ENCODE data around the gene DBN1. TPM values are rescaled to one million over a fixed set of nuclear protein-coding genes. Genes with fewer than 3 reads are reported as not detected.

The DBN1 gene
- total RNA-seq, 1 experiment from 2014 or later: 127 TPM

DNA sequence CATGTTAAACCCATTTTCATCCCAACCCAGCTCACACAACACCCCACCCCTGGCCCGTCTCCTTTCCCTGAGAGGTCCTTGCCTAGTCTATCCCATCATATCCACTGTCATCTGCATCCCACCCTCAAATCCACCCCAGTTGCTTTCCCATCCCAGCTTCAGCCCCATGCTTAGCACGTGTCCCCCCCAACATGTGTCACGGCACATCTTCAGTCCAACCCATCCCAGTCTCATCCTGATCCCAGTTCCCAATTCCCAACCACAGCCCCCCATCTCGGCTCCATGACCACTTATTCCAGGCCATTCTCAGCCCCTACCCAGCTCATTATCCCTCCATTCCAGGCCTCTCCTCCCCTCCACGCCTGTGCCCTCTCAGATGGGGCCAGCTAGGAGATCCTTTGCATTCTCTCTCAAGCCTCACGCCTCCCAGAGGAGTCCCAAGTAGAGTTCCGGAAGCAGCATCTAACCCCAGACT, 605 bp upstream of the DBN1 start:
- DNase-seq: no peak
- H3K4me3 ChIP-seq (ENCODE audit: low read length): no peak overlapping the region
- no peak overlapping the region for H3K4me2 ChIP-seq (ENCODE audit: low read length)

DNA sequence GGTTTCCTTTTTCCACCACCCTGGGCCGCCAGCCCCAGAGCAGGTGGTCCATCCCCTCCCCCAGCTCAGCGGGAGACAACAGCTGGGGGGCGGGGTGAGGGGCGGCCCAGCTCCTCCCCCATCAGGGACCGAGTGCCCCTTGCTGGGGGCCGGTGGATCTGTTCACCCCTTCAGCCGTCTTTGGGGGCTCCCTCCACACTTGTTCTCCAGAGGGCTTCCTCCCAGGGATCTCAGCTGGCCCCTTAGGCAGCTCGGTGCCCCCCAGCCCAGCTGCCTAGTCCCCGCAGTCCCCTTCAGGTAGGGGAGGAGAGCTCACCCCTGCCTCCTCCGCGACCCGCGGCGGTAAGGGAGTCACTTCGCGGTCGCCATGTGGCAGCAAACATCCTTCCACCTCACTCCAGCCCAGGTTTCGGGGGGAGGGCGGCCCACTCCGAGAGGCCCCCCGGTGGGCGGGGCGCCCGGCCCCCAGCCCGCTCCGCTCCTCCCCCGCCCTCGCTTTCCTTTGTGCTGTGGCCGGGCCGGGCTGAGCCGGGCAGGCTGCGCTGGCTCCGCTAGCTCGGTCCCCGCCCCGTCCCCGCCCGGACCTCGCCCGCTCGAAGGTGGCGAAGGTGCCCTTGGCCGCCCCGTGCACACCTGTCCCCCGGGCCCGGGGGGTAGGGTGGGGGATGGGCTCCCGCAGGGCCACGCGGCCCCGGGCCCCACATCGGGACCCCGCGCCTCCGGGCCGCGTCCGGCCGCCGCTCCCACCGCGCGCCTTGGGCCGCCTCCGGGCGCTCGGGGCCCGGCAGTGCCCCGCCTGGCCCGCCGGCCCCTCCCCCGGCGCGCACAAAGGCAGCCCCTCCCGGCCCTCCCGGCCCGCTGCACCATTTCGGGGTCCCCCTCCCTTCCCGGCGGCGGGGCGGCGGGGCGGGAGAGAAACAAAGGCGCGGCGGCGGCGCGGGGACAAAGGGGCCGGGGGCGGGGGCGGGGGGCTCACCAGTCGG, 683 bp downstream of the DBN1 start:
- TF ChIP-seq, protein P1, sequence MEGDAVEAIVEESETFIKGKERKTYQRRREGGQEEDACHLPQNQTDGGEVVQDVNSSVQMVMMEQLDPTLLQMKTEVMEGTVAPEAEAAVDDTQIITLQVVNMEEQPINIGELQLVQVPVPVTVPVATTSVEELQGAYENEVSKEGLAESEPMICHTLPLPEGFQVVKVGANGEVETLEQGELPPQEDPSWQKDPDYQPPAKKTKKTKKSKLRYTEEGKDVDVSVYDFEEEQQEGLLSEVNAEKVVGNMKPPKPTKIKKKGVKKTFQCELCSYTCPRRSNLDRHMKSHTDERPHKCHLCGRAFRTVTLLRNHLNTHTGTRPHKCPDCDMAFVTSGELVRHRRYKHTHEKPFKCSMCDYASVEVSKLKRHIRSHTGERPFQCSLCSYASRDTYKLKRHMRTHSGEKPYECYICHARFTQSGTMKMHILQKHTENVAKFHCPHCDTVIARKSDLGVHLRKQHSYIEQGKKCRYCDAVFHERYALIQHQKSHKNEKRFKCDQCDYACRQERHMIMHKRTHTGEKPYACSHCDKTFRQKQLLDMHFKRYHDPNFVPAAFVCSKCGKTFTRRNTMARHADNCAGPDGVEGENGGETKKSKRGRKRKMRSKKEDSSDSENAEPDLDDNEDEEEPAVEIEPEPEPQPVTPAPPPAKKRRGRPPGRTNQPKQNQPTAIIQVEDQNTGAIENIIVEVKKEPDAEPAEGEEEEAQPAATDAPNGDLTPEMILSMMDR (conservative IDR thresholded peaks at IDR 0.05; ENCODE audit: low read depth, low read length): no peak
- TF ChIP-seq EZH2phosphoT487 (IDR thresholded peaks at IDR 0.05; ENCODE audit: borderline replicate concordance, low read length) (no peak), EZH2 (IDR thresholded peaks at IDR 0.05; ENCODE audit: low read length, unreplicated experiment) (no peak)
- BruUV-seq (replicated peaks): TSS peak; percentile 36
- ATAC-seq (peak; percentile 53), DNase-seq (peak; percentile 44)
- H3K9me2 ChIP-seq (replicated peaks; ENCODE audit: low read length): no peaks in the 10 kb centered on the region
- peaks cover 21% of the 10 kb centered on the region for H3K4me1 ChIP-seq (ENCODE audit: insufficient read depth, low read length)
- H2AFZ ChIP-seq (ENCODE audit: low read length): peak overlapping the region; percentile 60
- H3K27ac ChIP-seq (ENCODE audit: low read length): no peak overlapping the region
- intact Hi-C loops (cut with micrococcal nuclease): loop anchor here (2.0 kb wide), 1 partner anchor 16 kb away; no protein-coding TSS in a partner anchor
- H4K20me1 ChIP-seq (ENCODE audit: low read length): peaks cover 36% of the 10 kb centered on the region; the same call in 1 of the 2 replicates
- no peaks in the 10 kb centered on the region for H3F3A ChIP-seq (ENCODE audit: low read length, unreplicated experiment)
- peak overlapping the region; percentile 90 for H3K4me3 ChIP-seq (ENCODE audit: low read length)
- H3K9me3 ChIP-seq (ENCODE audit: low read length): no peaks in the 10 kb centered on the region
- ChIA-PET CTCF (interaction anchor here (0.5 to 0.7 kb wide), 4 partner anchors 24 to 100 kb away, joined by 3 to 7 read pairs (median 5); partner anchors contain the start of gene DDX41), POLR2A (ENCODE audit: unreplicated experiment) (interaction anchor here (0.6 to 1.9 kb wide), 2 partner anchors 25 to 45 kb away, joined by 6 read pairs; partner anchors contain the start of gene PDLIM7)
- H3K79me2 ChIP-seq (ENCODE audit: low read length): peaks cover 34% of the 10 kb centered on the region
- H3K9ac ChIP-seq (ENCODE audit: low read length): peak overlapping the region; percentile 68
- peaks cover 4% of the 10 kb centered on the region; the same call in 1 of the 2 replicates for H3K36me3 ChIP-seq (ENCODE audit: low read depth, low read length)
- H3K27me3 ChIP-seq (ENCODE audit: low read length): no peaks in the 10 kb centered on the region
- H3K4me2 ChIP-seq (ENCODE audit: low read length): peak overlapping the region; percentile 98

More for the DNA sequence above, 605 bp upstream of the DBN1 start:
- ChIA-PET POLR2A (ENCODE audit: unreplicated experiment) (no interaction called here), CTCF (interaction anchor here (1.0 kb wide), 1 partner anchor 69 kb away, joined by 4 read pairs; no protein-coding TSS in a partner anchor)
- H3K27me3 ChIP-seq (ENCODE audit: low read length): no peaks in the 10 kb centered on the region
- TF ChIP-seq, protein P1 (conservative IDR thresholded peaks at IDR 0.05; ENCODE audit: low read depth, low read length): no peak
- TF ChIP-seq EZH2phosphoT487 (IDR thresholded peaks at IDR 0.05; ENCODE audit: borderline replicate concordance, low read length): no peak
- no peak for TF ChIP-seq EZH2 (IDR thresholded peaks at IDR 0.05; ENCODE audit: low read length, unreplicated experiment)
- H3K36me3 ChIP-seq (ENCODE audit: low read depth, low read length): no peaks in the 10 kb centered on the region
- intact Hi-C loops (cut with micrococcal nuclease): no loop called here
- no peak overlapping the region for H3K9ac ChIP-seq (ENCODE audit: low read length)
- peaks cover 34% of the 10 kb centered on the region for H3K79me2 ChIP-seq (ENCODE audit: low read length)
- peaks cover 30% of the 10 kb centered on the region; the same call in 1 of the 2 replicates for H4K20me1 ChIP-seq (ENCODE audit: low read length)
- no peak overlapping the region for H3K27ac ChIP-seq (ENCODE audit: low read length)
- no peaks in the 10 kb centered on the region for H3F3A ChIP-seq (ENCODE audit: low read length, unreplicated experiment)
- no peak overlapping the region for H2AFZ ChIP-seq (ENCODE audit: low read length)
- no TSS peak for BruUV-seq (replicated peaks)
- no peaks in the 10 kb centered on the region for H3K9me2 ChIP-seq (replicated peaks; ENCODE audit: low read length)
- no peaks in the 10 kb centered on the region for H3K9me3 ChIP-seq (ENCODE audit: low read length)
- ATAC-seq: no peak
- peaks cover 21% of the 10 kb centered on the region for H3K4me1 ChIP-seq (ENCODE audit: insufficient read depth, low read length)

Measured in PC-3 (cell line).